HepG2 (cell line): ENCODE data around the gene FUT8. TPM values are rescaled to one million over a fixed set of nuclear protein-coding genes. Genes with fewer than 3 reads are reported as not detected.

ENCODE experiments used
- ARNTL ChIP-seq: sonication (generic); formaldehyde crosslinking; IDR thresholded peaks from 2 replicates; pipeline ENCODE4 v1.4.0; 2020; ENCODE audit warnings: mild to moderate bottlenecking, missing genetic modification reagents
- CAMTA2 ChIP-seq: sonication (generic); formaldehyde crosslinking; IDR thresholded peaks from 2 replicates; pipeline ENCODE4 v1.4.0; 2020; ENCODE audit warnings: mild to moderate bottlenecking, missing genetic modification reagents, borderline replicate concordance
- MED1 ChIP-seq: sonication (generic); formaldehyde crosslinking; IDR thresholded peaks from 2 replicates; pipeline ENCODE4 v1.4.0; 2020; ENCODE audit warnings: missing genetic modification reagents
- NR0B2 ChIP-seq: sonication (generic); formaldehyde crosslinking; IDR thresholded peaks from 2 replicates; pipeline ENCODE4 v1.4.0; 2020; ENCODE audit warnings: mild to moderate bottlenecking, missing genetic modification reagents
- RAD51 ChIP-seq: fragments of 450-650 bp; IDR thresholded peaks from 2 replicates; pipeline ENCODE4 v1.6.1; 2016; ENCODE audit warnings: borderline replicate concordance
- SATB2 ChIP-seq: sonication (generic); formaldehyde crosslinking; IDR thresholded peaks from 2 replicates; pipeline ENCODE4 v1.5.0; 2020; ENCODE audit warnings: missing genetic modification reagents
- SIX4 ChIP-seq: sonication (generic); formaldehyde crosslinking; IDR thresholded peaks from 2 replicates; pipeline ENCODE4 v1.4.0; 2020; ENCODE audit warnings: missing genetic modification reagents
- ZBTB39 ChIP-seq: sonication (generic); formaldehyde crosslinking; IDR thresholded peaks from 2 replicates; pipeline ENCODE4 v1.5.0; 2020; ENCODE audit warnings: missing genetic modification reagents
- ZBTB7A ChIP-seq: sonication (generic); formaldehyde crosslinking; IDR thresholded peaks from 2 replicates; pipeline ENCODE4 v1.8.0; 2022; ENCODE audit warnings: mild to moderate bottlenecking, missing genetic modification reagents
- ZFAT ChIP-seq: sonication (generic); formaldehyde crosslinking; conservative IDR thresholded peaks from 2 replicates; pipeline ENCODE4 v1.8.1; 2023; ENCODE audit warnings: missing genetic modification reagents, inconsistent platforms
- ZFP36 ChIP-seq: fragments of 150-350 bp; IDR thresholded peaks from 2 replicates; pipeline ENCODE4 v1.6.1; 2018; ENCODE audit warnings: borderline replicate concordance, low read length, low read depth; ENCODE audit not compliant: partially characterized antibody
- ZFX ChIP-seq: sonication (generic); formaldehyde crosslinking; IDR thresholded peaks from 2 replicates; pipeline ENCODE4 v1.4.0; 2020; ENCODE audit warnings: mild to moderate bottlenecking, low read depth, missing genetic modification reagents, moderate library complexity
- ZNF263 ChIP-seq: sonication (generic); formaldehyde crosslinking; IDR thresholded peaks from 2 replicates; pipeline ENCODE4 v1.4.0; 2020; ENCODE audit warnings: missing genetic modification reagents
- ZNF276 ChIP-seq: sonication (generic); formaldehyde crosslinking; IDR thresholded peaks from 2 replicates; pipeline ENCODE4 v1.4.0; 2020; ENCODE audit warnings: mild to moderate bottlenecking, low read depth, missing genetic modification reagents
- ZNF44 ChIP-seq: sonication (generic); formaldehyde crosslinking; IDR thresholded peaks from 2 replicates; pipeline ENCODE4 v1.5.1; 2020; ENCODE audit warnings: mild to moderate bottlenecking, missing genetic modification reagents
- ZNF552 ChIP-seq: sonication (generic); formaldehyde crosslinking; IDR thresholded peaks from 2 replicates; pipeline ENCODE4 v1.9.0; 2022; ENCODE audit warnings: missing genetic modification reagents, mild to moderate bottlenecking, borderline replicate concordance
- ZNF879 ChIP-seq: sonication (generic); formaldehyde crosslinking; IDR thresholded peaks from 2 replicates; pipeline ENCODE4 v1.8.1; 2023; ENCODE audit warnings: missing genetic modification reagents
- ZSCAN12 ChIP-seq: sonication (generic); formaldehyde crosslinking; IDR thresholded peaks from 2 replicates; pipeline ENCODE4 v1.9.0; 2021; ENCODE audit warnings: mild to moderate bottlenecking, missing genetic modification reagents
- polyA plus RNA-seq, 8 experiments: library from polyadenylated mRNA; depleted of rRNA in 3 of 8; stranded (reverse) in 7 of 8; unstranded in 1 of 8; fragments of >200 nt; fragmentation: Illumina TruSeq in 4 of 8; extraction: Trizol in 4 of 8; gene quantifications; 2 replicates each; pipeline versions ENCODE4 v1.2.1 to v1.2.3, GENCODE V29; 2011 to 2016; ENCODE audit warnings: low read depth in 4 of 8, missing spikeins in 1 of 8, mixed read lengths in 1 of 8; ENCODE audit not compliant: insufficient read depth in 1 of 8
- total RNA-seq, 5 experiments: library from RNA; depleted of rRNA; stranded (reverse); fragments of >200 nt; fragmentation: Illumina TruSeq; extraction: Trizol; gene quantifications; 2 replicates each; pipeline ENCODE4 v1.2.3, GENCODE V29; 2016; ENCODE audit warnings: low read depth in 1 of 5
- TF ChIP-seq, protein P1 (sequence below): sonication (generic); formaldehyde crosslinking; IDR thresholded peaks from 2 replicates; pipeline ENCODE4 v1.5.0; 2020; ENCODE audit warnings: mild to moderate bottlenecking, missing genetic modification reagents
- TF ChIP-seq, protein P2 (sequence below): sonication (generic); formaldehyde crosslinking; IDR thresholded peaks from 2 replicates; pipeline ENCODE4 v1.4.0; 2020; ENCODE audit warnings: missing genetic modification reagents

Gene FUT8
- total and polyA plus RNA-seq, 2 of the 13 experiments (the other 11 are each of a cell fraction or from before 2014, with no cell fraction given) = 9.3 to 17.5 TPM

GRCh38 chr14:65412032-65412846 is at the start of gene FUT8 (continued):
- peak; percentile 86; the same call in 1 of the 2 replicates for TF ChIP-seq NR0B2 (CRISPR knock-in tag)
- no peak; the same call in 1 of the 2 replicates for TF ChIP-seq ZNF879 (CRISPR knock-in tag)
- no peak for TF ChIP-seq CAMTA2 (CRISPR knock-in tag)
- TF ChIP-seq, protein P1, sequence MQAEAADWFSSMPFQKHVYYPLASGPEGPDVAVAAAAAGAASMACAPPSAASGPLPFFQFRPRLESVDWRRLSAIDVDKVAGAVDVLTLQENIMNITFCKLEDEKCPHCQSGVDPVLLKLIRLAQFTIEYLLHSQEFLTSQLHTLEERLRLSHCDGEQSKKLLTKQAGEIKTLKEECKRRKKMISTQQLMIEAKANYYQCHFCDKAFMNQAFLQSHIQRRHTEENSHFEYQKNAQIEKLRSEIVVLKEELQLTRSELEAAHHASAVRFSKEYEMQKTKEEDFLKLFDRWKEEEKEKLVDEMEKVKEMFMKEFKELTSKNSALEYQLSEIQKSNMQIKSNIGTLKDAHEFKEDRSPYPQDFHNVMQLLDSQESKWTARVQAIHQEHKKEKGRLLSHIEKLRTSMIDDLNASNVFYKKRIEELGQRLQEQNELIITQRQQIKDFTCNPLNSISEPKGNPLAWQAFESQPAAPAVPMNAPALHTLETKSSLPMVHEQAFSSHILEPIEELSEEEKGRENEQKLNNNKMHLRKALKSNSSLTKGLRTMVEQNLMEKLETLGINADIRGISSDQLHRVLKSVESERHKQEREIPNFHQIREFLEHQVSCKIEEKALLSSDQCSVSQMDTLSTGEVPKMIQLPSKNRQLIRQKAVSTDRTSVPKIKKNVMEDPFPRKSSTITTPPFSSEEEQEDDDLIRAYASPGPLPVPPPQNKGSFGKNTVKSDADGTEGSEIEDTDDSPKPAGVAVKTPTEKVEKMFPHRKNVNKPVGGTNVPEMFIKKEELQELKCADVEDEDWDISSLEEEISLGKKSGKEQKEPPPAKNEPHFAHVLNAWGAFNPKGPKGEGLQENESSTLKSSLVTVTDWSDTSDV (CRISPR knock-in tag) = no peak
- TF ChIP-seq ZNF276 (CRISPR knock-in tag) = no peak; the same call in 1 of the 2 replicates
- TF ChIP-seq ARNTL (CRISPR knock-in tag) = no peak; the same call in 1 of the 2 replicates
- TF ChIP-seq SIX4 (CRISPR knock-in tag) = no peak; the same call in 1 of the 2 replicates
- TF ChIP-seq SATB2 (CRISPR knock-in tag) = no peak
- TF ChIP-seq MED1 = peak; percentile 17; the same call in 1 of the 2 replicates
- no peak for TF ChIP-seq ZFAT (CRISPR knock-in tag)
- TF ChIP-seq, protein P2, sequence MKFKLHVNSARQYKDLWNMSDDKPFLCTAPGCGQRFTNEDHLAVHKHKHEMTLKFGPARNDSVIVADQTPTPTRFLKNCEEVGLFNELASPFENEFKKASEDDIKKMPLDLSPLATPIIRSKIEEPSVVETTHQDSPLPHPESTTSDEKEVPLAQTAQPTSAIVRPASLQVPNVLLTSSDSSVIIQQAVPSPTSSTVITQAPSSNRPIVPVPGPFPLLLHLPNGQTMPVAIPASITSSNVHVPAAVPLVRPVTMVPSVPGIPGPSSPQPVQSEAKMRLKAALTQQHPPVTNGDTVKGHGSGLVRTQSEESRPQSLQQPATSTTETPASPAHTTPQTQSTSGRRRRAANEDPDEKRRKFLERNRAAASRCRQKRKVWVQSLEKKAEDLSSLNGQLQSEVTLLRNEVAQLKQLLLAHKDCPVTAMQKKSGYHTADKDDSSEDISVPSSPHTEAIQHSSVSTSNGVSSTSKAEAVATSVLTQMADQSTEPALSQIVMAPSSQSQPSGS (CRISPR knock-in tag) = no peak; the same call in 1 of the 2 replicates
- TF ChIP-seq ZBTB7A (CRISPR knock-in tag) = no peak; the same call in none of the 2 replicates
- peak; percentile 99 for TF ChIP-seq ZNF263 (CRISPR knock-in tag)
- TF ChIP-seq ZFX (CRISPR knock-in tag) = peak; percentile 88
- no peak for TF ChIP-seq ZFP36
- peak; percentile 6; the same call in 1 of the 2 replicates for TF ChIP-seq ZSCAN12
- TF ChIP-seq ZBTB39 (CRISPR knock-in tag) = peak; percentile 69; the same call in 1 of the 2 replicates
- no peak for TF ChIP-seq RAD51
- no peak for TF ChIP-seq ZNF44 (CRISPR knock-in tag)
- peak; percentile 79 for TF ChIP-seq ZNF552 (CRISPR knock-in tag)
